ENCODE data around the gene TGM4. TPM values are rescaled to one million over a fixed set of nuclear protein-coding genes. Genes with fewer than 3 reads are reported as not detected.

Gene TGM4
- total and polyA plus RNA-seq, 12 donors: not detected

- TF ChIP-seq CTCF (IDR thresholded peaks at IDR 0.05): no peak
- Histone ChIP-seq H3K36me3 (peaks cover 0 to 23% (median 0%) of the 10 kb centered on the region in 9 donors), H3K27me3 (no peaks in the 10 kb centered on the region), H3K4me3 (no peak overlapping the region), H3K27ac (no peak overlapping the region), H3K4me1 (peaks cover 0 to 7% (median 0%) of the 10 kb centered on the region in 9 donors), H3K9me3 (peaks cover 0 to 15% (median 5%) of the 10 kb centered on the region in 11 donors)
- 41 to 73% methylated on average over 1 of the region's 1 CpG for WGBS, 2 donors
- intact Hi-C loops (cut with DNase I): no loop called here
- ATAC-seq: peak in 2 of 8 donors; percentile 60 to 69
- DNase-seq: no peak
These were observed 42.4 kb upstream of the TGM4 start for GRCh38 chr3:44832032-44832431.

GRCh38 chr3:44832965-44833364, 41.4 kb upstream of the TGM4 start:
- Histone ChIP-seq H3K4me1 (peaks cover 0 to 7% (median 0%) of the 10 kb centered on the region in 9 donors), H3K9me3 (peaks cover 0 to 22% (median 6%) of the 10 kb centered on the region in 11 donors), H3K27me3 (no peaks in the 10 kb centered on the region), H3K27ac (peak overlapping the region in 5 of 10 donors; percentile 16 to 42 (median 38)), H3K4me3 (peak overlapping the region in 6 of 10 donors; percentile 9 to 30 (median 23)), H3K36me3 (peaks cover 0 to 27% (median 0%) of the 10 kb centered on the region in 9 donors)
- no peak for TF ChIP-seq CTCF (IDR thresholded peaks at IDR 0.05)
- ATAC-seq: peak in 1 of 8 donors; percentile 53
- intact Hi-C loops (cut with DNase I): no loop called here
- WGBS, 2 donors: 65 to 74% methylated on average over 2 of the region's 2 CpGs
- no peak for DNase-seq

- no peak for TF ChIP-seq CTCF (IDR thresholded peaks at IDR 0.05)
- Histone ChIP-seq H3K27ac (peak overlapping the region in 5 of 10 donors; percentile 16 to 42 (median 38)), H3K27me3 (no peaks in the 10 kb centered on the region), H3K4me1 (peaks cover 0 to 7% (median 0%) of the 10 kb centered on the region in 9 donors), H3K4me3 (peak overlapping the region in 6 of 10 donors; percentile 9 to 30 (median 23)), H3K9me3 (peaks cover 0 to 22% (median 6%) of the 10 kb centered on the region in 11 donors), H3K36me3 (peaks cover 0 to 29% (median 0%) of the 10 kb centered on the region in 9 donors)
- 43 to 59% methylated on average over 7 of the region's 7 CpGs for WGBS, 2 donors
- peak in 3 of 8 donors; percentile 39 to 74 (median 67) for ATAC-seq
- DNase-seq: no peak
- intact Hi-C loops (cut with DNase I): no loop called here
These were observed 41.0 kb upstream of the TGM4 start for GRCh38 chr3:44833394-44833793.

GRCh38 chr3:44835684-44836083, 38.7 kb upstream of the TGM4 start:
- DNase-seq (no peak), ATAC-seq (no peak)
- no peak overlapping the region for H3K27ac ChIP-seq
- no peak overlapping the region for H3K4me3 ChIP-seq
- peaks cover 0 to 40% (median 0%) of the 10 kb centered on the region in 9 donors for H3K36me3 ChIP-seq
- peaks cover 0 to 7% (median 0%) of the 10 kb centered on the region in 9 donors for H3K4me1 ChIP-seq
- H3K9me3 ChIP-seq: peaks cover 0 to 22% (median 6%) of the 10 kb centered on the region in 11 donors
- 94 to 100% methylated on average over 3 of the region's 3 CpGs for WGBS, 2 donors
- intact Hi-C loops (cut with DNase I): no loop called here
- TF ChIP-seq CTCF (IDR thresholded peaks at IDR 0.05): no peak
- no peaks in the 10 kb centered on the region for H3K27me3 ChIP-seq
